ENCODE results near the gene CGN.

CGN gene

DNA sequence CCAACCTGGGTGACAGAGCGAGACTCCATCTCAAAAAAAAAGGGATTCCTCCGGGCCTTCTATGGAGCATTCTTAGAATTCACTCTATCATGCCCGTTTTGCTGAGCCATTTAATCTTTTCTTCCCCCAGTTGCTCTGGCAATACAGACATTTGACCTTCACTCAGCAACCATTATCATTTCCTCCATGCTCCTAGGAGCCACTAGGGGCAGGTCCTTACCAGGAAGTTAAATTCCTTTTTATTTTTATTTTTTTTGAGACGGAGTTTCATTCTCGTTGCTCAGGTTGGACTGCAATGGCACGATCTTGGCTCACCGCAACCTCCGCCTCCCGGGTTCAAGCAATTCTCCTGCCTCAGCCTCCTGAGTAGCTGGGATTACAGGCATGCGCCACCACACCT, 9.7 kb upstream of the CGN start:
- TF ChIP-seq, protein P1, sequence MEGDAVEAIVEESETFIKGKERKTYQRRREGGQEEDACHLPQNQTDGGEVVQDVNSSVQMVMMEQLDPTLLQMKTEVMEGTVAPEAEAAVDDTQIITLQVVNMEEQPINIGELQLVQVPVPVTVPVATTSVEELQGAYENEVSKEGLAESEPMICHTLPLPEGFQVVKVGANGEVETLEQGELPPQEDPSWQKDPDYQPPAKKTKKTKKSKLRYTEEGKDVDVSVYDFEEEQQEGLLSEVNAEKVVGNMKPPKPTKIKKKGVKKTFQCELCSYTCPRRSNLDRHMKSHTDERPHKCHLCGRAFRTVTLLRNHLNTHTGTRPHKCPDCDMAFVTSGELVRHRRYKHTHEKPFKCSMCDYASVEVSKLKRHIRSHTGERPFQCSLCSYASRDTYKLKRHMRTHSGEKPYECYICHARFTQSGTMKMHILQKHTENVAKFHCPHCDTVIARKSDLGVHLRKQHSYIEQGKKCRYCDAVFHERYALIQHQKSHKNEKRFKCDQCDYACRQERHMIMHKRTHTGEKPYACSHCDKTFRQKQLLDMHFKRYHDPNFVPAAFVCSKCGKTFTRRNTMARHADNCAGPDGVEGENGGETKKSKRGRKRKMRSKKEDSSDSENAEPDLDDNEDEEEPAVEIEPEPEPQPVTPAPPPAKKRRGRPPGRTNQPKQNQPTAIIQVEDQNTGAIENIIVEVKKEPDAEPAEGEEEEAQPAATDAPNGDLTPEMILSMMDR (IDR thresholded peaks at IDR 0.05; ENCODE audit: low read depth, low read length), result no peak
- H3K4me3 ChIP-seq (ENCODE audit: low read depth, low read length), result no peak overlapping the region

DNA sequence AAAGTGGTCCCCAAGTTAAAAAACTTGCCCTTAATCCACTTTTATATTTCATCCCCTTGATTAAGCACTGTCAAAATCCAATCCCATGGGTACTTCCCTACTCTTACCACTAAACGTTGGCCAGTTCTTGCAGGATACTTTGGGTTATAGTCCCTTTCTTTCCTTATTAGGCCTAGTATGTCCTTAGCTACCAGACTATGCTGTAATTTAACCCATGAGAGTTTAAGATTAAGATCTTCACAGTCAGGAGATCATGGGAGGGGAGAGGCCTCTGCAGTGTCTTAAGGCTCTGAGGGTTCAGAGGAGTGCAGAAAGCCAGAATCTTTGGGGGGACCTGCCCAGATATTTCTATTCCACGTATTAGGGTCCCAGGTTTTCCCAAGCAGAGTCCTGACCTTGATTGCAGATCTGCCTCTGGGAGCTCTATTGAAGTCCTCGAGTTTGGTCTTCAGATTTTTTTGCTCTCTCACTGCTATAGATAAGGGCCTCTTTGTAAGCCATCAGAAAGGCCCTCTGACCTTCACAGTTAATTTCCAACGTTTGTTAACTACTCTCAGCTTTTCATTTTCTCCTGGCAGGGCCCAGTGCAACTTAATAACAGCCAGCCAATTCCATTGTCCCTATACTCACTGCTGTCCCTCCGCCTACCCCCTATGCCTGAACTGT, 9.0 kb upstream of the CGN start:
- TF ChIP-seq, protein P1 (IDR thresholded peaks at IDR 0.05; ENCODE audit: low read depth, low read length), result no peak
- no peak overlapping the region for H3K4me3 ChIP-seq (ENCODE audit: low read depth, low read length)

DNA sequence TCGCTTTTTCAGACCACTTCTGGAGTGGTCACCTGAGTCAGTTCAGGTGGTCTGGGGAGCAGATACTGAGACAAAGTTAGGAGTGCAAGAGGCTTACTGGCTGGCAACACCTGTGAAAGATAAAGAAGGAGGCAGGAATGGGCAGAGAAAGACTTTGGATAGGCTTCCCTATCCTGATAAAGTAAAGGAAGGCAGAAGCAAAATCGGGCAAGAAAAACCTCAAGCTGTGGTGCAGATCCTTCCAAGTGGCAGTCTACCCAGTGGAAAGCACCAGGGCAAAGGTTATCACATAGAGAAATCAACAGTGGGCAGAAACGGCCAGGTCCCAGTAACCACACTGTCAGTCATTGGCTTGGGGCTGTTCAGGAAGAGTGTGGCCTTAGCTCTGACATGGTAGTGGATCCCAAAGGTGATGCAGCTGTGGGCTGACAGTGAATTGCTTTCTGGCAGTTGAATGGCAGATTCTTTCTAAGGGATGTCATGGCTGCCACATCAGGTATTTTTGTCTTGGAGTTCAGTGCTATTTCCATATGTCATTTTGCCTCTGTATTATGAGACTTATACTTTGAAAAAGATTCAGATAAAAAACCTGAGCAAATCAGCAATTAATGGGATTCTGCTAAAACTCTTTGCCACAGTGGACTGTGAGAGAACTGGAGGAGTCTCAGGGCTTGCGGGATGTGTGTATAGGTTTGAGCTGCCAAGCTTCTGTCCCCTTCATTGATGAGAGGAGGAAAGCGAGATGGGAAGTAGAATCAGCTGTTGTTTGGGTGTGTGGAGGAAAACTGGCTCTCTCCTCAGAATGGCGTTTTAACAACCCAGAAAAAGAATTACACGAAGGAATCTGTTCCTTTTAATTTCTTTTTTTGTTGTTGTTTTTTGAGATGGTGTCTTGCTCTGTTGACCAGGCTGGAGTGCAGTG, 8.1 kb upstream of the CGN start:
- TF ChIP-seq, protein P1 (IDR thresholded peaks at IDR 0.05; ENCODE audit: low read depth, low read length), result no peak
- H3K4me3 ChIP-seq (ENCODE audit: low read depth, low read length), result no peak overlapping the region

DNA sequence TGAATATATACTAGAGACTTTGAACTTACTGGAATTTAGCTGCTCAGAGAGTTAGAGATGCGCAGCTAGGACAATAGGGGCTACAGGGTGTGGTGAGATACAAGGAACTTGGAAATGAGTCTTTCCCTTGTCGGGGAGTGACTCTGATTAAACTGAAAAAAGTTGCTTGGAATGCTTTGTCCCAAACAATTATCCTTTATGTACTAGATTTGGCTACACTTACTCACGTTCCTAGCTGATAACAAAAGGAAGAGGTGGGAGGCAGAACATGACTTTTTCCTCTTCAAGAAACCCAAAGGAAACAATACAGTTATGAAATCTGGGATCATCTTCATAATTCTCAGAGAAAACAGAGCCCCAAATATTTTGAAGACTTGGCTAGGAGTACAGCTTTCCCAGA, 6.9 kb upstream of the CGN start:
- TF ChIP-seq, protein P1 (IDR thresholded peaks at IDR 0.05; ENCODE audit: low read depth, low read length), result no peak
- no peak overlapping the region for H3K4me3 ChIP-seq (ENCODE audit: low read depth, low read length)

DNA sequence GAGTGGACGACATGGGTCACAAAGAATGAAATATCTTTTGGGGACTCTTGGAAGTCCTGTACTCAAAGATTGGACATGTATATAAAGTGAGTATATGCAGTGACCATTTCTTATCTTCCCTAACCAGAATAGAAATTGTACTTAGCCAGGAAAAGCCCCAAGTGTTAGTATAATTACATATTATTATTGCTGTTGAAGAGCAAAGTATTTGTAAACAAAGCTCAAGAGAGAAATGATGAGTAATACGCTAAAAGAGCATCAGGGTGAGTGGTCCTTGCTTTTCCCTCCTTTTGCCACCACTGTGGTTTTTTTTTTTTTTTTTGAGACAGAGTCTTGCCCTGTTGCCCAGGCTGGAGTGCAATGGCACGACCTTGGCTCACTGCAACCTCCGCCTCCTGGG, 6.4 kb upstream of the CGN start:
- TF ChIP-seq, protein P1 (IDR thresholded peaks at IDR 0.05; ENCODE audit: low read depth, low read length), result no peak

DNA sequence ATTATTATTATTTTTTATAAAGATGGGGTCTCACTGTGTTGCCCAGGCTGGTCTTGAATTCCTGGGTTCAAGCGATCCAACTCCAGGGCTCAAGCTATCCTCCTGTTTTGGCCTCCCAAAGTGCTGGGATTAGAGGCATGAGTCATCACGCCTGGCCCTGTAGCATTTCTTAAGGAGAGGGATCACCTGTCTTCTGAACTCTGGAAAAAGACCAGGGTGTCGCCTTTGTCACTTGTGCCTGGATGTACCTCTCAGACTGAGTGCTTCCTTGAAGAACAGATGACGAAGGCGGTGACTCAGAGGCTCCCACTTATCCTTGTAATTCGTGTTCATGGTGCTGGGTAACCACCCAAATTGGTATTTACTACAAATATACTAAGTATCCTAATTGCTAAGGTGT, 2.4 kb upstream of the CGN start:
- H3K4me3 ChIP-seq (ENCODE audit: low read depth, low read length), result no peak overlapping the region
- TF ChIP-seq, protein P1 (IDR thresholded peaks at IDR 0.05; ENCODE audit: low read depth, low read length), result no peak

More for the DNA sequence above, 6.4 kb upstream of the CGN start:
- no peak overlapping the region for H3K4me3 ChIP-seq (ENCODE audit: low read depth, low read length)
